Endothelial cell (in vitro differentiated cells): ENCODE results near the gene GLS. TPM values are rescaled to one million over a fixed set of nuclear protein-coding genes. Genes with fewer than 3 reads are reported as not detected.

Experiments used
- DNase-seq: peaks from one replicate; pipeline ENCODE4 v3.0.0; 2021; ENCODE audit warnings: low spot score
- H3K27ac Mint-ChIP-seq: one replicate; pipeline ENCODE4 v1.8.0; 2021; ENCODE audit warnings: mixed read lengths, inconsistent platforms; ENCODE audit not compliant: unreplicated experiment
- H3K27me3 Mint-ChIP-seq: one replicate; pipeline ENCODE4 v1.8.0; 2021; ENCODE audit warnings: mild to moderate bottlenecking, moderate library complexity, mixed read lengths, inconsistent platforms; ENCODE audit not compliant: unreplicated experiment
- H3K36me3 Mint-ChIP-seq: one replicate; pipeline ENCODE4 v1.8.0; 2021; ENCODE audit warnings: mild to moderate bottlenecking, low read depth, mixed read lengths, inconsistent platforms; ENCODE audit not compliant: unreplicated experiment
- H3K4me1 Mint-ChIP-seq: one replicate; pipeline ENCODE4 v1.8.0; 2021; ENCODE audit warnings: mild to moderate bottlenecking, mixed read lengths, inconsistent platforms; ENCODE audit not compliant: unreplicated experiment
- H3K4me3 Mint-ChIP-seq: one replicate; pipeline ENCODE4 v1.8.0; 2021; ENCODE audit warnings: mild to moderate bottlenecking, mixed read lengths, inconsistent platforms; ENCODE audit not compliant: unreplicated experiment
- H3K9me3 Mint-ChIP-seq: one replicate; pipeline ENCODE4 v1.8.0; 2021; ENCODE audit warnings: mixed read lengths, inconsistent platforms; ENCODE audit not compliant: unreplicated experiment
- total RNA-seq: library from RNA; stranded (reverse); fragmentation: NEBNext Ultra II Directional; extraction: Animal tissue kit (Norgen Biotek cat#: 25700); gene quantifications from one replicate; pipeline ENCODE4 v1.2.1, GENCODE V29; 2021; ENCODE audit not compliant: unreplicated experiment
- TF ChIP-seq, protein P1 (sequence below): fragments of 200-600 bp; sonication (generic); IDR thresholded peaks from one replicate; pipeline ENCODE4 v1.5.0; 2021; ENCODE audit warnings: antibody characterized with exemption; ENCODE audit not compliant: unreplicated experiment

The GLS gene
- total RNA-seq, 1 donor from 2014 or later = 130 TPM

DNA sequence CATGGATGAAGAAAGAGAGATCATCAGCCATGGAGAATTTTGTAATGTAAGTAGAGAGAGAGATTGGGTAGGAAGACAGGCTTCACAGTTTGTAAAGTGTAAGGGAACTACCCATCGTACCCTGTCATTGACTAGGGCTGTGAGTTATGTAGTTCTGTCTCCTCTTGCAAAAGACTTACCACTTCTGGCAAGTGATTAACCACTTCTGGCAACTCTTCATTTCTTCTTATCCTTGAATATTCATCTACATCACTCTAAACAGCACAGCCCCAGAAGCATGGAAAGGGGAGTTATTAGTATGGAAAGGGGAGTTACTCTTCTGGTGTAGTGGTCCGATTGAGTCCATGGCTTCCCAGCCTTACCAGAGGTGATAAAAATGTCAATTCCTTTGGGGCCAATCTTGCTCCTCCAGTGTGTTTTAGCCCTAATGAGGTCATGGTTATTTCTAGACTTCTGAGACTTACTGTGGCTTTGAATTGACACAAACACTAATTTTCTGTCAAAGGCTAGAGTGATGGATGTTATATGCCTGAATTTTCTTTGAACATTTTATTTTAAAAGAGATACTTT, 81.4 kb downstream of the GLS start:
- Mint-ChIP-seq H3K4me1 (no peaks in the 10 kb centered on the region), H3K27me3 (no peaks in the 10 kb centered on the region), H3K4me3 (no peak overlapping the region), H3K9me3 (no peaks in the 10 kb centered on the region), H3K36me3 (peaks cover 3% of the 10 kb centered on the region), H3K27ac (no peak overlapping the region)
- TF ChIP-seq, protein P1, sequence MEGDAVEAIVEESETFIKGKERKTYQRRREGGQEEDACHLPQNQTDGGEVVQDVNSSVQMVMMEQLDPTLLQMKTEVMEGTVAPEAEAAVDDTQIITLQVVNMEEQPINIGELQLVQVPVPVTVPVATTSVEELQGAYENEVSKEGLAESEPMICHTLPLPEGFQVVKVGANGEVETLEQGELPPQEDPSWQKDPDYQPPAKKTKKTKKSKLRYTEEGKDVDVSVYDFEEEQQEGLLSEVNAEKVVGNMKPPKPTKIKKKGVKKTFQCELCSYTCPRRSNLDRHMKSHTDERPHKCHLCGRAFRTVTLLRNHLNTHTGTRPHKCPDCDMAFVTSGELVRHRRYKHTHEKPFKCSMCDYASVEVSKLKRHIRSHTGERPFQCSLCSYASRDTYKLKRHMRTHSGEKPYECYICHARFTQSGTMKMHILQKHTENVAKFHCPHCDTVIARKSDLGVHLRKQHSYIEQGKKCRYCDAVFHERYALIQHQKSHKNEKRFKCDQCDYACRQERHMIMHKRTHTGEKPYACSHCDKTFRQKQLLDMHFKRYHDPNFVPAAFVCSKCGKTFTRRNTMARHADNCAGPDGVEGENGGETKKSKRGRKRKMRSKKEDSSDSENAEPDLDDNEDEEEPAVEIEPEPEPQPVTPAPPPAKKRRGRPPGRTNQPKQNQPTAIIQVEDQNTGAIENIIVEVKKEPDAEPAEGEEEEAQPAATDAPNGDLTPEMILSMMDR = no peak
- no peak for DNase-seq

- no peak for DNase-seq
- Mint-ChIP-seq H3K36me3 (peaks cover 3% of the 10 kb centered on the region), H3K9me3 (no peaks in the 10 kb centered on the region), H3K27me3 (no peaks in the 10 kb centered on the region), H3K27ac (no peak overlapping the region), H3K4me3 (no peak overlapping the region), H3K4me1 (no peaks in the 10 kb centered on the region)
- TF ChIP-seq, protein P1 = no peak
Measured at GRCh38 chr2:190963088-190963487, 82.5 kb downstream of the GLS start.

DNA sequence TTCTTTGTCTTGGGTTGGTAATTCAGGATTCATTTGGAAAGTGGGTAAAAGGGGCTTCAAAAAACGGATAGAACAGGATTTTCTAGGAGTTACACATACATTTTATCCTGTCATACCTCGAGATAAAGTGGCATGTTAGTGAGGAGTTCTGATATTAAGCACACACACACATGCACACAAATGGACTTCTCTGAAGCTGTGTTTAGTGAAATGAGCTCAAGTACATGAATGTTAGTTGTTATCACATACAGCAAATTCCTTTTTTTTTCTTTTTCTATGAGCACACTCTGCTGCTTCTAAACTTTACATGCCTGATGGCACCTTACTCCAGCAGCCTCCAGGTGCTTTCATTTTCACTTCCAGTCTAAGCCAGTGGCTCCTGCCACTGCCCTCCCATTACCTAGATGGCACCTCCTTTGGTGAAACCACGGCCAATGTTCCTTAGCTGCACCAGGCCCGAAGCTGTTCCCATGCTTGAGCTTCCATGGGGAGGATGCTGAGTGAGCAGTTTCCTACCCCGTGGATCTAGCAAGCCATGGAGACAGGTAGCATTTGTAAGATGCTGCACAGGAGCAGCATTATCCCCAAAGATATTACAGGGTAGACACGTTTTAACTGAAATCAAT, 83.7 kb downstream of the GLS start:
- Mint-ChIP-seq H3K9me3 (no peaks in the 10 kb centered on the region), H3K4me3 (no peak overlapping the region), H3K4me1 (peaks cover 2% of the 10 kb centered on the region), H3K36me3 (peaks cover 6% of the 10 kb centered on the region), H3K27me3 (no peaks in the 10 kb centered on the region), H3K27ac (no peak overlapping the region)
- no peak for DNase-seq
- TF ChIP-seq, protein P1 = no peak

DNA sequence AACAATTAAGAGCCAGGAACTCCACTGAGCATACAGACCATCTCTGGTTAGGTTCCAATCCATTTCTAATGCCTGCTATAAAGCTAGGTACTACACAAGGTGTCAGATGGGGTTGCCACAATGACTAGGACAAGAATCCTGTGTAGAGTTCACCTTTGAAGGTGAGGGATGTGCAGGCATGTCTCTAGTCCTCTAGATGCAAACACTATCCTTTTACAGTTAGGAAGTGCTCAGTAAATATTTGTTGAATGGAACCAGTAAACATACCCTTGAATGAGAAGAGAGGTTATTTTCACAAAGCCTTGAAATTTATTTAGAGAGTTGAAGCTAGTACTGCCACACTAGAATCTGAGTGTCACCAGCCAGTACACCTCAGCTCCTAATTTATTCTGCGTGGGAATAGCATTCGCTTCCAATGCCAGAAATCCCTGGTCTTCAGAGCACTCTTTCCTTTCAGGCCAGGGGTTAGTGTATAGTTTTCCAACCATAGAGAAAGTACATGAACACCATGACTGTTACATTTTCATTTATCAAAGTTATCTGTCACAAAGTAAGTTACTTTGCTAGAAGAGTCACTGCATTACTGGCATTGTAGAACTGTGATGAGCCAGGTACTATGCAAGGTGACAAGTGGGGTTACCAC, 85.1 kb downstream of the GLS start:
- no peaks in the 10 kb centered on the region for H3K9me3 Mint-ChIP-seq
- no peak overlapping the region for H3K4me3 Mint-ChIP-seq
- no peaks in the 10 kb centered on the region for H3K27me3 Mint-ChIP-seq
- no peak overlapping the region for H3K27ac Mint-ChIP-seq
- TF ChIP-seq, protein P1 = no peak
- DNase-seq = no peak
- peaks cover 15% of the 10 kb centered on the region for H3K4me1 Mint-ChIP-seq
- peaks cover 14% of the 10 kb centered on the region for H3K36me3 Mint-ChIP-seq

GRCh38 chr2:190968522-190968921, 87.9 kb downstream of the GLS start:
- peaks cover 3% of the 10 kb centered on the region for H3K27me3 Mint-ChIP-seq
- peaks cover 21% of the 10 kb centered on the region for H3K4me1 Mint-ChIP-seq
- H3K36me3 Mint-ChIP-seq = peaks cover 37% of the 10 kb centered on the region
- DNase-seq = no peak
- TF ChIP-seq, protein P1 = no peak
- H3K9me3 Mint-ChIP-seq = no peaks in the 10 kb centered on the region
- no peak overlapping the region for H3K27ac Mint-ChIP-seq
- H3K4me3 Mint-ChIP-seq = no peak overlapping the region
